Parathyroid adenoma (tissue), 2 donors: Measurements from ENCODE around the gene ADGRA1.
"Not testable (repeated sequence)": the region's sequence is repeated elsewhere in the genome, so short reads cannot be mapped to it uniquely, and the experiment has no call there.

Experiments
- H2AFZ ChIP-seq: fragments of 300-600 bp; sonication (generic); one replicate; pipeline ENCODE4 v1.7.0; 2017; ENCODE audit warnings: antibody characterized with exemption, mild to moderate bottlenecking
- H3K27ac ChIP-seq: fragments of 300-600 bp; sonication (generic); one replicate; pipeline ENCODE4 v1.7.0; 2017
- H3K27me3 ChIP-seq: fragments of 300-600 bp; sonication (generic); one replicate; pipeline ENCODE4 v1.7.0; 2017; ENCODE audit warnings: low read length; ENCODE audit not compliant: control insufficient read depth, insufficient read depth
- H3K36me3 ChIP-seq: fragments of 300-600 bp; sonication (generic); one replicate; pipeline ENCODE4 v1.7.0; 2017; ENCODE audit warnings: low read length; ENCODE audit not compliant: control insufficient read depth, insufficient read depth
- H3K4me1 ChIP-seq: fragments of 300-600 bp; sonication (generic); one replicate; pipeline ENCODE4 v1.7.0; 2017; ENCODE audit warnings: control low read depth
- H3K4me2 ChIP-seq: fragments of 300-600 bp; sonication (generic); one replicate; pipeline ENCODE4 v1.7.0; 2017; ENCODE audit warnings: low read length
- H3K4me3 ChIP-seq: fragments of 300-600 bp; sonication (generic); one replicate; pipeline ENCODE4 v1.7.0; 2017; ENCODE audit warnings: low read depth, low read length
- H3K79me2 ChIP-seq: fragments of 300-600 bp; sonication (generic); one replicate; pipeline ENCODE4 v1.7.0; 2017; ENCODE audit warnings: control low read depth
- H3K9ac ChIP-seq: fragments of 300-600 bp; sonication (generic); one replicate; pipeline ENCODE4 v1.7.0; 2017; ENCODE audit warnings: mild to moderate bottlenecking
- H3K9me3 ChIP-seq: fragments of 300-600 bp; sonication (generic); one replicate; pipeline ENCODE4 v1.7.0; 2017; ENCODE audit warnings: low read length; ENCODE audit not compliant: control insufficient read depth
- TF ChIP-seq, protein P1 (sequence below): fragments of 300-600 bp; sonication (generic); IDR thresholded peaks from one replicate; pipeline ENCODE4 v1.7.0; 2017; ENCODE audit warnings: antibody characterized with exemption, mild to moderate bottlenecking
- donor health status: primary hyperparathyroidism.

ADGRA1 gene

GRCh38 chr10:133048266-133048665 is 39.5 kb upstream of the ADGRA1 start:
- H2AFZ ChIP-seq: no peak overlapping the region
- no peaks in the 10 kb centered on the region for H3K9me3 ChIP-seq
- no peak overlapping the region for H3K27ac ChIP-seq
- H3K36me3 ChIP-seq: no peaks in the 10 kb centered on the region
- H3K9ac ChIP-seq: no peak overlapping the region
- no peaks in the 10 kb centered on the region for H3K4me1 ChIP-seq
- no peak overlapping the region for H3K4me3 ChIP-seq
- TF ChIP-seq, protein P1, sequence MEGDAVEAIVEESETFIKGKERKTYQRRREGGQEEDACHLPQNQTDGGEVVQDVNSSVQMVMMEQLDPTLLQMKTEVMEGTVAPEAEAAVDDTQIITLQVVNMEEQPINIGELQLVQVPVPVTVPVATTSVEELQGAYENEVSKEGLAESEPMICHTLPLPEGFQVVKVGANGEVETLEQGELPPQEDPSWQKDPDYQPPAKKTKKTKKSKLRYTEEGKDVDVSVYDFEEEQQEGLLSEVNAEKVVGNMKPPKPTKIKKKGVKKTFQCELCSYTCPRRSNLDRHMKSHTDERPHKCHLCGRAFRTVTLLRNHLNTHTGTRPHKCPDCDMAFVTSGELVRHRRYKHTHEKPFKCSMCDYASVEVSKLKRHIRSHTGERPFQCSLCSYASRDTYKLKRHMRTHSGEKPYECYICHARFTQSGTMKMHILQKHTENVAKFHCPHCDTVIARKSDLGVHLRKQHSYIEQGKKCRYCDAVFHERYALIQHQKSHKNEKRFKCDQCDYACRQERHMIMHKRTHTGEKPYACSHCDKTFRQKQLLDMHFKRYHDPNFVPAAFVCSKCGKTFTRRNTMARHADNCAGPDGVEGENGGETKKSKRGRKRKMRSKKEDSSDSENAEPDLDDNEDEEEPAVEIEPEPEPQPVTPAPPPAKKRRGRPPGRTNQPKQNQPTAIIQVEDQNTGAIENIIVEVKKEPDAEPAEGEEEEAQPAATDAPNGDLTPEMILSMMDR: no peak
- no peaks in the 10 kb centered on the region for H3K79me2 ChIP-seq
- H3K27me3 ChIP-seq: no peaks in the 10 kb centered on the region
- H3K4me2 ChIP-seq: no peak overlapping the region

DNA sequence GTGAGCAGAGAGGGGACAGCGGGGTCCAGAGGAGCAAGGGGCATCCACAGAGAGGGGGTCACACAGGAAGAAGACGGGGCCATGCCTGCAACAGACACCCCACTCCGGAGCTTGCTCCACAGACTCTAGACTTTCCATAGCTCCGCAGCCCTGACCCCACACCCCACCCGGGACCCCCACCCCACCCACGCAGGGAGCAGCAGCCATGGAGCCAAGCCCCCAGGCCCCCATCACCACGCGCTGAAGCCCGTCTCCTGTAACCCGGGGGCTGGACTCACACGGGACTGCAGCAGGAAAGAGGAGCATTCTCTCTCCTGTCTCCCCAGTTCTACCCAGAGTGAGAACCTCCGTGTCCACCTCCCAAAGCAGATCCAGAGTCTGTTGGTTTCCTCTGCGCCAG is 38.8 kb upstream of the ADGRA1 start:
- no peaks in the 10 kb centered on the region for H3K36me3 ChIP-seq
- no peak overlapping the region for H3K4me2 ChIP-seq
- no peak overlapping the region for H3K9ac ChIP-seq
- H3K4me1 ChIP-seq: no peaks in the 10 kb centered on the region
- H3K27ac ChIP-seq: no peak overlapping the region
- H3K79me2 ChIP-seq: no peaks in the 10 kb centered on the region
- H3K27me3 ChIP-seq: no peaks in the 10 kb centered on the region
- H2AFZ ChIP-seq: no peak overlapping the region
- no peak overlapping the region for H3K4me3 ChIP-seq
- no peaks in the 10 kb centered on the region for H3K9me3 ChIP-seq
- TF ChIP-seq, protein P1: no peak

- no peak overlapping the region for H3K4me3 ChIP-seq
- no peak overlapping the region for H2AFZ ChIP-seq
- H3K9ac ChIP-seq: no peak overlapping the region
- no peak overlapping the region for H3K27ac ChIP-seq
- no peak overlapping the region for H3K4me2 ChIP-seq
- no peaks in the 10 kb centered on the region for H3K27me3 ChIP-seq
- no peaks in the 10 kb centered on the region for H3K9me3 ChIP-seq
- H3K4me1 ChIP-seq: no peaks in the 10 kb centered on the region
- H3K79me2 ChIP-seq: no peaks in the 10 kb centered on the region
- H3K36me3 ChIP-seq: no peaks in the 10 kb centered on the region
- TF ChIP-seq, protein P1: no peak
Measured at GRCh38 chr10:133049639-133050038, 38.1 kb upstream of the ADGRA1 start.

- H3K9ac ChIP-seq: no peak overlapping the region
- no peak overlapping the region for H3K4me3 ChIP-seq
- H3K27me3 ChIP-seq: no peaks in the 10 kb centered on the region
- H3K79me2 ChIP-seq: no peaks in the 10 kb centered on the region
- H3K4me2 ChIP-seq: no peak overlapping the region
- no peaks in the 10 kb centered on the region for H3K4me1 ChIP-seq
- no peak overlapping the region for H3K27ac ChIP-seq
- TF ChIP-seq, protein P1: no peak
- no peak overlapping the region for H2AFZ ChIP-seq
- H3K36me3 ChIP-seq: no peaks in the 10 kb centered on the region
- no peaks in the 10 kb centered on the region for H3K9me3 ChIP-seq
Measured at GRCh38 chr10:133050371-133050770, 37.4 kb upstream of the ADGRA1 start.

- Histone ChIP-seq H3K4me1 (no peaks in the 10 kb centered on the region), H2AFZ (no peak overlapping the region), H3K4me3 (no peak overlapping the region), H3K27ac (no peak overlapping the region), H3K9ac (no peak overlapping the region), H3K27me3 (no peaks in the 10 kb centered on the region), H3K9me3 (no peaks in the 10 kb centered on the region), H3K79me2 (no peaks in the 10 kb centered on the region), H3K36me3 (no peaks in the 10 kb centered on the region), H3K4me2 (no peak overlapping the region)
- TF ChIP-seq, protein P1: no peak
Measured at GRCh38 chr10:133052076-133052475, 35.6 kb upstream of the ADGRA1 start.

DNA sequence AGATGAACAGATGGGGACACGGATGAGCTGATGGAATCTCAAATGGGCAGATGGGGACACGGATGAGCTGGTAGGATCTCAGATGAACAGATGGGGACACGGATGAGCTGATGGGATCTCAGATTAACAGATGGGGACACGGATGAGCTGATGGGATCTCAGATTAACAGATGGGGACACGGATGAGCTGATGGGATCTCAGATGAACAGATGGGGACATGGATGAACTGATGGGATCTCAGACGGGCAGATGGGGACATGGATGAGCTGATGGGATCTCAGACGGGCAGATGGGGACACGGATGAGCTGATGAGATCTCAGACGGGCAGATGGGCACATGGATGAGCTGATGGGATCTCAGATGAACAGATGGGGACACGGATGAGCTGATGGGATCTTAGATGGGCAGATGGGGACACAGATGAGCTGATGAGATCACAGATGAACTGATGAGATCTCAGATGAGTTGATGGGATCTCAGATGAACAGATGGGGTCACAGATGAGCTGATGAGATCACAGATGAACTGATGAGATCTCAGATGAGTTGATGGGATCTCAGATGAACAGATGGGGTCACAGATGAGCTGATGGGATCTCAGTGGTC is 34.1 kb upstream of the ADGRA1 start:
- not testable (repeated sequence) for H3K9ac ChIP-seq, H3K9me3 ChIP-seq, H3K27me3 ChIP-seq, H3K4me1 ChIP-seq, H3K79me2 ChIP-seq, H2AFZ ChIP-seq, H3K36me3 ChIP-seq, H3K4me2 ChIP-seq, H3K4me3 ChIP-seq, H3K27ac ChIP-seq
